Endodermal cell (in vitro differentiated cells): ENCODE data around the gene CNDP2. TPM values are rescaled to one million over a fixed set of nuclear protein-coding genes. Genes with fewer than 3 reads are reported as not detected.
A peak's percentile ranks its signal among the peaks of the same experiment; 100 is the strongest.

Experiments used
- DNase-seq: peaks from one replicate; pipeline ENCODE4 v3.0.0-alpha.2; 2017
- H3K27ac ChIP-seq: 2 replicates; pipeline ENCODE4 v1.5.1; 2013; ENCODE audit warnings: mild to moderate bottlenecking, low read depth, low read length, moderate library complexity
- H3K27me3 ChIP-seq: 2 replicates; pipeline ENCODE4 v1.6.1; 2013; ENCODE audit warnings: mild to moderate bottlenecking, low read length, moderate library complexity; ENCODE audit not compliant: insufficient read depth, control insufficient read depth, poor library complexity, severe bottlenecking
- H3K36me3 ChIP-seq: 2 replicates; pipeline ENCODE4 v1.7.0; 2013; ENCODE audit warnings: mild to moderate bottlenecking, low read length, moderate library complexity; ENCODE audit not compliant: control insufficient read depth, insufficient read depth
- H3K4me1 ChIP-seq: one replicate; pipeline ENCODE4 v1.7.0; 2013; ENCODE audit warnings: low read length; ENCODE audit not compliant: control insufficient read depth, insufficient read depth
- H3K4me3 ChIP-seq: 2 replicates; pipeline ENCODE4 v1.5.1; 2013; ENCODE audit warnings: mild to moderate bottlenecking, low read length, moderate library complexity
- H3K9ac ChIP-seq: 2 replicates; pipeline ENCODE4 v1.6.1; 2013; ENCODE audit warnings: mild to moderate bottlenecking, low read length, moderate library complexity; ENCODE audit not compliant: poor library complexity, severe bottlenecking; ENCODE audit errors: extremely low read depth
- H3K9me3 ChIP-seq: 2 replicates; pipeline ENCODE4 v1.6.1; 2013; ENCODE audit warnings: mild to moderate bottlenecking, low read length, moderate library complexity; ENCODE audit not compliant: control insufficient read depth
- H3K27ac Mint-ChIP-seq: 2 replicates; pipeline ENCODE4 v1.8.0; 2020; ENCODE audit warnings: mixed read lengths
- H3K27me3 Mint-ChIP-seq: 2 replicates; pipeline ENCODE4 v1.8.0; 2021; ENCODE audit warnings: mild to moderate bottlenecking, mixed read lengths; ENCODE audit not compliant: insufficient read depth
- H3K36me3 Mint-ChIP-seq: 2 replicates; pipeline ENCODE4 v1.8.0; 2020; ENCODE audit warnings: low read depth, mixed read lengths
- H3K4me1 Mint-ChIP-seq: 2 replicates; pipeline ENCODE4 v1.8.0; 2020; ENCODE audit warnings: mixed read lengths
- H3K4me3 Mint-ChIP-seq: 2 replicates; pipeline ENCODE4 v1.8.0; 2020; ENCODE audit warnings: mild to moderate bottlenecking, moderate library complexity, mixed read lengths
- H3K9me3 Mint-ChIP-seq: 2 replicates; pipeline ENCODE4 v1.8.0; 2020; ENCODE audit warnings: mild to moderate bottlenecking, mixed read lengths
- CTCF ChIP-seq: fragments of 200-600 bp; sonication (generic); conservative IDR thresholded peaks from 2 replicates; pipeline ENCODE4 v1.5.0; 2021; ENCODE audit warnings: antibody characterized with exemption, mild to moderate bottlenecking
- WGBS, 2 experiments: methylation state at CpG; one replicate each; pipeline versions ENCODE4 v1.1.5 to v1.1.7; 2013; ENCODE audit warnings: missing lambda C conversion rate in 2 of 2, mixed read lengths in 1 of 2; ENCODE audit not compliant: insufficient coverage in 1 of 2, insufficient read length in 1 of 2; 5-methylcytosine and 5-hydroxymethylcytosine counted together
- total RNA-seq, 2 donors: library from RNA; stranded (reverse); fragmentation: NEBNext Ultra II Directional in 1 of 2; extraction: Animal tissue kit (Norgen Biotek cat#: 25700) in 1 of 2; gene quantifications; 2 replicates in 1 of 2; 3 replicates in 1 of 2; pipeline ENCODE4 v1.2.1, GENCODE V29; 2021

Gene CNDP2
- total RNA-seq, 2 donors from 2014 or later: 385 to 416 TPM

DNA sequence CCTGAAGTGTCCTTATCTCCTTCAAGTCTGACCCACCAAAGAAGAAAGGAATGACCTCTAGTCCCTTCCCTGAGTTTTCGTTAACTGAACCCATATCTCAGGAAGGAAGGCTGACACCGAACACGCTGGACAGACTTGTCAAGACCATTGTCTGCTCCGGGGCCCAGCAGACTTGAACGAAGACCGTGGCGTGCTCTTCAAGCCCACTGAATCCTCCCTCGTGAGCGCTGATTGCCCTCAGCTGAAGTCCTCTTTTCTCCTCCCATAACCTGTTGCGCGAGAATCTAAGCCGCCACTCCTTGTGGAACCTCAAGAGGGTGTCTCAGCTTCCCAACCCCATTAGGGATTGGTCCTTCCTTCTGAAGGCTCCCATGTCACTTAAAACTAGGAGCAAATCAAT lies 37.5 kb downstream of the CNDP2 start:
- DNase-seq: peak; percentile 51
- Histone ChIP-seq H3K9ac (no peak overlapping the region), H3K27me3 (no peaks in the 10 kb centered on the region), H3K27ac (no peak overlapping the region), H3K9me3 (no peaks in the 10 kb centered on the region), H3K36me3 (no peaks in the 10 kb centered on the region), H3K4me3 (no peak overlapping the region), H3K4me1 (no peaks in the 10 kb centered on the region)
- whole genome bisulfite sequencing, 2 experiments: 97 to 99% methylated on average over 11 to 12 of the region's 12 CpGs
- H3K27ac Mint-ChIP-seq: no peak overlapping the region
- peaks cover 7% of the 10 kb centered on the region for H3K9me3 Mint-ChIP-seq
- no peak for TF ChIP-seq CTCF
- peaks cover 4% of the 10 kb centered on the region for H3K27me3 Mint-ChIP-seq
- H3K36me3 Mint-ChIP-seq: no peaks in the 10 kb centered on the region
- H3K4me3 Mint-ChIP-seq: no peak overlapping the region
- peaks cover 9% of the 10 kb centered on the region for H3K4me1 Mint-ChIP-seq

- Mint-ChIP-seq H3K4me1 (peaks cover 12% of the 10 kb centered on the region), H3K27ac (no peak within 1 kb of the TSS), H3K27me3 (peaks cover 4% of the 10 kb centered on the region), H3K36me3 (no peaks in the 10 kb centered on the region), H3K4me3 (no peak within 1 kb of the TSS), H3K9me3 (peaks cover 7% of the 10 kb centered on the region)
- H3K27me3 ChIP-seq: no peaks in the 10 kb centered on the region
- no peak within 1 kb of the TSS for H3K27ac ChIP-seq
- no peaks in the 10 kb centered on the region for H3K36me3 ChIP-seq
- H3K9me3 ChIP-seq: no peaks in the 10 kb centered on the region
- peak; percentile 12 for TF ChIP-seq CTCF
- no peaks in the 10 kb centered on the region for H3K4me1 ChIP-seq
- H3K9ac ChIP-seq: no peak within 1 kb of the TSS
- 94% methylated on average over 15 to 21 of the region's 21 CpGs for whole genome bisulfite sequencing, 2 experiments
- DNase-seq: peak; percentile 58
- H3K4me3 ChIP-seq: no peak within 1 kb of the TSS
Observed at GRCh38 chr18:74534150-74534969, 38.2 kb downstream of the CNDP2 start, which contains the start of gene CNDP1. CNDP1 (plus strand) TSS chr18:74534500; CDS start chr18:74534668, 168 bp downstream.

GRCh38 chr18:74534981-74535649 lies 39.0 kb downstream of the CNDP2 start:
- Histone ChIP-seq H3K27ac (no peak overlapping the region), H3K9ac (no peak overlapping the region), H3K4me1 (no peaks in the 10 kb centered on the region), H3K27me3 (no peaks in the 10 kb centered on the region), H3K36me3 (no peaks in the 10 kb centered on the region), H3K9me3 (no peaks in the 10 kb centered on the region), H3K4me3 (no peak overlapping the region)
- WGBS, 2 experiments: 89 to 98% methylated on average over 6 to 9 of the region's 9 CpGs
- no peak for DNase-seq
- no peaks in the 10 kb centered on the region for H3K36me3 Mint-ChIP-seq
- H3K9me3 Mint-ChIP-seq: peaks cover 7% of the 10 kb centered on the region
- no peak overlapping the region for H3K4me3 Mint-ChIP-seq
- H3K4me1 Mint-ChIP-seq: peaks cover 12% of the 10 kb centered on the region
- TF ChIP-seq CTCF: no peak
- H3K27me3 Mint-ChIP-seq: peaks cover 4% of the 10 kb centered on the region
- no peak overlapping the region for H3K27ac Mint-ChIP-seq
